Small intestine (tissue), 7 donors: Measurements from ENCODE around the gene MMP1. TPM values are rescaled to one million over a fixed set of nuclear protein-coding genes. Genes with fewer than 3 reads are reported as not detected.

Source experiments
- DNase-seq, 2 donors: peaks; one replicate each; pipeline versions ENCODE4 v3.0.0 to v3.0.0-alpha.2; 2013
- FAIRE-seq: peaks from 2 replicates; lab custom pipeline; 2012; peaks lifted over from hg19 to GRCh38; lab: Jason Lieb, UNC
- H3K27ac ChIP-seq, 3 donors: one replicate each; pipeline ENCODE4 v1.5.1; 2013; ENCODE audit warnings: low read length in 2 of 3, mild to moderate bottlenecking in 2 of 3, control low read depth in 1 of 3, inconsistent platforms in 1 of 3, low read depth in 1 of 3, moderate library complexity in 1 of 3
- H3K27me3 ChIP-seq, 3 donors: one replicate each; pipeline ENCODE4 v1.6.1; 2013; ENCODE audit warnings: low read length in 3 of 3, inconsistent platforms in 1 of 3; ENCODE audit not compliant: control insufficient read depth in 3 of 3, insufficient read depth in 3 of 3
- H3K36me3 ChIP-seq, 3 donors: one replicate each; pipeline ENCODE4 v1.6.1; 2013; ENCODE audit warnings: low read length in 3 of 3, inconsistent platforms in 1 of 3, low read depth in 1 of 3, mild to moderate bottlenecking in 1 of 3, moderate library complexity in 1 of 3; ENCODE audit not compliant: control insufficient read depth in 3 of 3, insufficient read depth in 2 of 3
- H3K4me1 ChIP-seq, 3 donors: one replicate each; pipeline ENCODE4 v1.6.1; 2013; ENCODE audit warnings: low read length in 2 of 3, inconsistent platforms in 1 of 3, low read depth in 1 of 3, mild to moderate bottlenecking in 1 of 3, moderate library complexity in 1 of 3; ENCODE audit not compliant: control insufficient read depth in 3 of 3, insufficient read depth in 2 of 3
- H3K4me3 ChIP-seq, 3 donors: one replicate each; pipeline ENCODE4 v1.5.1; 2013; ENCODE audit warnings: low read length in 3 of 3, control low read depth in 1 of 3, inconsistent platforms in 1 of 3, low read depth in 1 of 3, mild to moderate bottlenecking in 1 of 3, moderate library complexity in 1 of 3
- H3K9me3 ChIP-seq, 2 donors: one replicate each; pipeline ENCODE4 v1.6.1; 2013; ENCODE audit warnings: low read depth in 1 of 2, low read length in 1 of 2; ENCODE audit not compliant: control insufficient read depth in 2 of 2, insufficient read depth in 1 of 2
- WGBS, 3 donors: extraction: QIAGEN DNeasy Blood & Tissue Kit; methylation state at CpG; one replicate each; pipeline ENCODE4 v1.1.7; 2013; 5-methylcytosine and 5-hydroxymethylcytosine counted together
- polyA plus RNA-seq, 4 donors: library from polyadenylated mRNA; stranded (reverse) in 3 of 4; unstranded in 1 of 4; fragments of 200-250 nt in 3 of 4; fragments of 120-200 nt in 1 of 4; gene quantifications; one replicate each; pipeline versions ENCODE4 v1.2.1 to v1.2.3, GENCODE V29; 2013
- donor health status: healthy with polysubstance abuse.
- donor health status: control.
- donor health status: control.
- donor health status: Bipolar disorder and iron deficiency.
- donor health status: healthy.

MMP1 gene
- polyA plus RNA-seq, 4 donors, result 0.45 to 63.4 (median 3.7) TPM

DNA sequence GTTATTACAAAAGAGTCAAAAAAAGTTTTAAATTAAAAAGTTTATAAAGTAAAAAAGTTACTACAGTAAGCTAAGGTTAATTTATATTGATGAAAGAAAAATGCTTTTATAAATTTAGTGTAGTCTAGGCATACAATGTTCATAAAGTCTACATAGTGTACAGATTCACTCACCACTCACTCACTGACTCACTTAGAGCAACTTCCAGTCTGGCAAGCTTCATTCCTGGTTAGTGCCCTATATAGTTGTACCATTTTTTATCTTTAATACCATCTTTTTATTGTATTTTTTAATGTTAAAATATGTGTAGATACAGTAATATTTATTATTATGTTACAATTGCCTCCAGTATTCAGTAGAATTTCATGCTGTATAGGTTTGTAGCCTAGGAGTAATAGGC is 14.9 kb downstream of the MMP1 start:
- no peak for FAIRE-seq

DNA sequence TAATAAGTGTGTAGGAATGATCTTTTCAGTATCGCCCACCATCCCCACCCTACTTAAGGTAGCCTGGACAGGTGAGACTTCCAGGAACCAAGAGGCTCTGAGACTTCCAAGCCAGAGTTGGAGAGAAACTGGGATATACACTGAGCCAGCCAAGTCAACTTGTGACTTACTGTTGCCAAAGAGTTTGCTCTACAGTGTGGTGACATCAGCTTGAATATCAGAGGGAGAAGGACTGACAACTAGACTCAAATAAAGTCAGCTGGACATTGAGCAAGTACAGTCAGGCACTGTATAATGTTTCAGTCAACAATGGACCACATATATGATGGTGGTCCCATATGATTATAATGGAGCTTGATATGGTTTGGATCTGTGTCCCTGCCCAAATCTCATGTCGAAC is 16.3 kb downstream of the MMP1 start:
- Histone ChIP-seq H3K27ac (no peak overlapping the region), H3K27me3 (no peaks in the 10 kb centered on the region), H3K4me3 (no peak overlapping the region), H3K36me3 (no peaks in the 10 kb centered on the region), H3K4me1 (no peaks in the 10 kb centered on the region), H3K9me3 (no peaks in the 10 kb centered on the region)
- DNase-seq, result no peak
- WGBS, 3 donors, result 85 to 94% (median 90%) methylated on average over 2 of the region's 2 CpGs
- no peak for FAIRE-seq

More for the DNA sequence above, 14.9 kb downstream of the MMP1 start:
- Histone ChIP-seq H3K27me3 (no peaks in the 10 kb centered on the region), H3K27ac (no peak overlapping the region), H3K4me1 (no peaks in the 10 kb centered on the region), H3K36me3 (no peaks in the 10 kb centered on the region), H3K4me3 (no peak overlapping the region), H3K9me3 (no peaks in the 10 kb centered on the region)
- DNase-seq, result no peak

DNA sequence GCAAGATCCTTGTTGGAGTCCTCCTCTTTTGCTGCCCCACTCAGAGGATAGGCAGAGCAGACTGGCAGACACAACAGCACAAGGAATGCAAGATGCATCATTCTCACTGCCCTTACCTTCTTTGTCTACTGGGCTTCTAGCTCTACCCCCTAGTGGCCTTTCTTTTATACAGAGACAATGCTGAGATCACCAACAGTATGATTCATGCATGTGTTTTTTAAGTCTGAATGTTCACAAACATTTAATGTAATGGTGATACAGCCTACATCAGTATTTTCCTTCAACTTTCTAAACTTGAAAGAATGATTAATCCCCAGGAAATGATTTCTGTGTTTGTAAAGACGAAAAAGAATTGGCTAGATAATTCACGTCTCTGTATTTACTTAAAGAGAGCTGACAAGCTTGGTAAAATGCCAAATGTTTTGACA is 17.5 kb downstream of the MMP1 start, which contains the start of gene MMP10:
MMP10 (minus strand) TSS at position 138 of the 428 bp plus-strand sequence; CDS start at position 101, 37 bp downstream.
- Histone ChIP-seq H3K4me1 (no peaks in the 10 kb centered on the region), H3K27me3 (no peaks in the 10 kb centered on the region), H3K36me3 (no peaks in the 10 kb centered on the region), H3K4me3 (no peak within 1 kb of the TSS), H3K9me3 (no peaks in the 10 kb centered on the region), H3K27ac (no peak within 1 kb of the TSS)
- DNase-seq (peak; percentile 19 to 30), FAIRE-seq (no peak)
- 13 to 21% (median 20%) methylated on average over 2 of the region's 2 CpGs for WGBS, 3 donors

DNA sequence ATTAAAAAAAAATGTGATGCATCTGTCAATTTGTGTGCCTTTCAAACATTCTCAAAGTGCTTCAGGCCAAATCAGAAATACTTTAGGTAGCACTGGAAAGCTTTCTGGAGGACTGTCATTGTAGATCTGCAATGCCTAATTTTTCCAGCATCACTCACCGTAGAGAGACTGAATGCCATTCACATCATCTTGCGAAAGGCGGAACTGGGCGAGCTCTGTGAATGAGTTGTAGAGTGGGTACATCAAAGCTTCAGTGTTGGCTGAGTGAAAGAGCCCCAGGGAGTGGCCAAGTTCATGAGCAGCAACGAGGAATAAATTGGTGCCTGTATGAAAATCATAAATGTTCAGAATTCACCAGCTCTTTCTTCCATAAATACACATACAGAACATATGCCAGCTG is 21.5 kb downstream of the MMP1 start:
- Histone ChIP-seq H3K36me3 (no peaks in the 10 kb centered on the region), H3K4me1 (no peaks in the 10 kb centered on the region), H3K27me3 (no peaks in the 10 kb centered on the region), H3K4me3 (no peak overlapping the region), H3K27ac (no peak overlapping the region), H3K9me3 (no peaks in the 10 kb centered on the region)
- 72 to 81% (median 75%) methylated on average over 5 of the region's 5 CpGs for WGBS, 3 donors
- DNase-seq (no peak), FAIRE-seq (no peak)

DNA sequence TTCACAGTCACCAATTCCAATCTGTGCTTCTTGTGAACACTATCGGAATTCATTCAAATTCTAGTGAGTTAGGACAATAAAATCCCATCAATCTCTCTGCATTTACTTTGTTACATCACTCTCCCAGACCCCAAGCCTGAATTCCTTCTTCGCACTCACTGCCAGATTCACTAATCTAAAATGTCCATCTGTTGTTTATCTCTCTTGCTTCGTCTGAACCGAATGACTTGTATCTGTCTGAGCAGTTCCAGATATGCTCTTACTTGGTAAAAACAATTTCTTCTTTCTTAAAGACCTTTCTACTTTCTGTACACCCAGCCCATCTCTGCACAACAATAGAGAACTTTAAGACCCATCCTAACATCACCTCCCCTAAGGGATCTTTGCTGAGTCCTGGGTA is 24.6 kb downstream of the MMP1 start:
- H3K4me3 ChIP-seq, result no peak overlapping the region
- WGBS, 3 donors, result 61 to 82% (median 81%) methylated on average over 4 of the region's 4 CpGs
- no peaks in the 10 kb centered on the region for H3K27me3 ChIP-seq
- FAIRE-seq, result no peak
- H3K36me3 ChIP-seq, result no peaks in the 10 kb centered on the region
- no peaks in the 10 kb centered on the region for H3K9me3 ChIP-seq
- no peak for DNase-seq
- H3K27ac ChIP-seq, result no peak overlapping the region
- no peaks in the 10 kb centered on the region for H3K4me1 ChIP-seq

DNA sequence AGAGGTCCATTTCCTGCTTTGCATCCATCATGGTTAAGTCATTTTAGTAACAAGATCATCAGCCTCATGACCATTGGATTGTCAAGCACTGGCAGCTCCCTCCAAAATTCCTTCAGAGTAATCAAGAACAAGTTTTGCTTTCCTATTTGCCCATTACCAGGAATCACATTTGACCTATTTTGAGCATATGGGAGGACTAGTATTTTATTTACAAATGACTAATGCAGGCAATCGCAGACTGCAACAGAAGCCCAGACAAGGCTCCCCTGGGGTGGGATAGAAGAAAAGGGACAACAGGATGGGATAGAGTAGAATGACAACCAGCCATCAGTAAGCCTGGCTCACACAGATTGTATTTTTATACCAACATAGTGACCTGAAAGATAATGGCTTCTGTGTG is 26.6 kb downstream of the MMP1 start:
- no peaks in the 10 kb centered on the region for H3K4me1 ChIP-seq
- DNase-seq, result no peak
- no peak for FAIRE-seq
- no peaks in the 10 kb centered on the region for H3K9me3 ChIP-seq
- H3K4me3 ChIP-seq, result no peak overlapping the region
- WGBS, 3 donors, result 51 to 79% (median 58%) methylated on average over 1 of the region's 1 CpG
- H3K27ac ChIP-seq, result no peak overlapping the region
- H3K27me3 ChIP-seq, result no peaks in the 10 kb centered on the region
- H3K36me3 ChIP-seq, result no peaks in the 10 kb centered on the region

DNA sequence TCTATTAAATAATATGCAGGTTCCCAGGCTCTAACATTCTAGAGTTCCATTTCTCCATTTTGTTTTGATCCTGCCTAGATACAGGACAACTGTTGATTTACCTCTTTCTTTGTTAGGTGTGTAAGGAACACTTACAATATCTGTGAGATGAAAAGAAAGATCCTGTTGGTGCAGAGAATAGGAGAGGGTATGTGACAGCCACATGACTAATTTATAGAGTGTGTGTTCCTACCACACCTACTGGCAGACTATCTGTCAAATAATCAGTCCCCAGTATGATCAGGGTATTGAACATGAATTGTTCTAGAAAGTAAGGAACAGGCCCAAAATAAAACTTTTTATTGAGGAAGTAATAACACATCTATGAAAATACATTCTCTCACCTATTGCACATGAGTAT is 27.8 kb downstream of the MMP1 start:
- no peaks in the 10 kb centered on the region for H3K27me3 ChIP-seq
- no peaks in the 10 kb centered on the region for H3K36me3 ChIP-seq
- no peak overlapping the region for H3K27ac ChIP-seq
- H3K4me3 ChIP-seq, result no peak overlapping the region
- H3K9me3 ChIP-seq, result no peaks in the 10 kb centered on the region
- DNase-seq, result no peak
- no peak for FAIRE-seq
- H3K4me1 ChIP-seq, result peaks cover 0 to 4% (median 0%) of the 10 kb centered on the region in 3 donors

DNA sequence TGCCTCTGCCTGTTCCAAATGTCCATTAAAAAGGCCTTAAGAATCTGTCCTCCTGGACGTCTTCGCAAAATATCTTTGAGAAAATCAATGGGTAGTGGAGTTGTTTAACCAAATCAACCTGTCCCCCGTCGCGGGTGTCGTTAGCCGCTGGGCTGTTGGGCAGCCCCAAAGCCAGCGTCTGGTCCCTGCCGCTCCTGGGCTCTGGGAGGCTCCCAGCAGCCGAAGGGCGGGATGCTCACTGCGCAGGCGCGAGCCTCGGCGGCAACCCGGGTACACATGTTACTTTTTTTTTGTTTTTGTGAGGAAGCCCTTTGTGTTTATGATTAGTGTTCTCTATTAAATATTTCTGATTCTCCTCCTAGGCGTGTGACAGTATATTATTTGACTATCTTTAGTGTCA is 30.2 kb downstream of the MMP1 start:
- no peaks in the 10 kb centered on the region for H3K9me3 ChIP-seq
- WGBS, 3 donors, result 68 to 92% (median 76%) methylated on average over 18 of the region's 18 CpGs
- H3K4me3 ChIP-seq, result no peak overlapping the region
- H3K36me3 ChIP-seq, result no peaks in the 10 kb centered on the region
- DNase-seq (no peak), FAIRE-seq (no peak)
- no peak overlapping the region for H3K27ac ChIP-seq
- H3K4me1 ChIP-seq, result peaks cover 0 to 10% (median 0%) of the 10 kb centered on the region in 3 donors
- no peaks in the 10 kb centered on the region for H3K27me3 ChIP-seq

DNA sequence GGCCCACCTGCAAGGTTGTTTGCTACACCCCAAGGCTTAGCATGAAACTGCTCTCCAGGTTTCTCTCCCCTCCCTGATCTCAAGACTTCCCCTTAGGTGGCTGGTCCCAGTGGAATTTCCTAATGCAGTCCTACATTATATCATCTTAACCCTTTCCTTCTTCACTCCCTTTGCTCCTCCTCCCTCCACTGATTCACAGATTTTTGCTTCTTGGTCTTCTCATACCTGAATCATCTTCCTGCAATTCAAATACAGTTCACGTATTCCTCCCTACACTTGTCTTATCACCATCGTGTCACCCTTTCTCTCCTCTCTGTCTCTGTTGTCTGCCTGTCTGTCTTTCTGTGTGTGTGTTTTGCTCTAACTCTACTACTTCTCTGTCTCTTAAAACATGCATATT is 34.5 kb downstream of the MMP1 start:
- Histone ChIP-seq H3K36me3 (no peaks in the 10 kb centered on the region), H3K4me1 (peaks cover 0 to 10% (median 0%) of the 10 kb centered on the region in 3 donors), H3K27me3 (no peaks in the 10 kb centered on the region), H3K9me3 (no peaks in the 10 kb centered on the region), H3K4me3 (no peak overlapping the region), H3K27ac (no peak overlapping the region)
- WGBS, 3 donors, result 66 to 82% (median 77%) methylated on average over 2 of the region's 2 CpGs
- FAIRE-seq (no peak), DNase-seq (no peak)
